ENCODE measurements around the gene KLF13. TPM values are rescaled to one million over a fixed set of nuclear protein-coding genes. Genes with fewer than 3 reads are reported as not detected.

The KLF13 gene
- total and polyA plus RNA-seq, 2 experiments from 2014 or later: 23.5 to 28.6 TPM

DNA sequence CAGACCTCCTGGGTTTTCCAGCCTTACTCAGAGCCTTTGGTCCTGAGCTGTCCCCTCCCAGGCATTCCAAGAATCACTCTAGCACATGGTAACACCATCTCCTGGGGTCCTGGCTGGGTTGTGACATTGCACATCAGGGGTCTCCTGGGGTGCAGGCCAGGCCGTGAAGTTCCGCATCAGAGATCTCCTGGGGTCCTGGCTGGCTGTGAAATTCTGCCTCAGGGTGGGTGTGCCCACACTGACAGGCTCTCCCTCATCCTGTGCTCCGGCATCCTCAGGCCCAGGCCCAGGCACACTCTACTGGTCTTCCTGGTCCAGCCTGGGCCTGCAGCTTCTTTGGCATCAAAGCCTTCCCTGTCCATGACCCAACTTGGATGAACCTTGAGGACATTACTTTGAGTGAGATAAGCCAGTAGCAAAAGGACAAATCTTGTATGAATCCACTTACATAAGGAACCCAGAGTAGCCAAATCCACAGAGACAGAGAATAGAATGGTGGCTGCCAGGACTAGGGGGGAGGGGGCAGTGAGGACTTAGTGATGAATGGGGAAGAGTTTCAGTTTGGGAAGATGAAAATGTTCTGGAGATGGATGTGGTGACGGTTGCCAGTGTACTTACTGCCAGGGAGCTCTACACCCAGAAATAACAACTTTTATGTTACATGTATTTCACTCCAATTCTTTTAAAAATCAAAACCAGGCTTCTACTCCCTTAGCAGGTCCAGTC is 49.1 kb upstream of the KLF13 start:
- H3K27ac Mint-ChIP-seq: no peak overlapping the region
- Histone ChIP-seq H3K27ac (ENCODE audit: low read depth) (no peak overlapping the region), H3K4me2 (no peak overlapping the region), H3K4me1 (ENCODE audit: insufficient read depth) (no peaks in the 10 kb centered on the region), H3K27me3 (ENCODE audit: insufficient read depth) (no peaks in the 10 kb centered on the region), H3K36me3 (ENCODE audit: insufficient read depth) (no peaks in the 10 kb centered on the region), H3K9me2 (ENCODE audit: insufficient read depth) (no peaks in the 10 kb centered on the region), H3F3A (replicated peaks; ENCODE audit: low read depth) (no peaks in the 10 kb centered on the region), H3K4me3 (no peak overlapping the region), H3K79me2 (replicated peaks; ENCODE audit: insufficient read depth) (no peaks in the 10 kb centered on the region), H4K20me1 (replicated peaks; ENCODE audit: insufficient read depth) (no peaks in the 10 kb centered on the region), H2AFZ (no peak overlapping the region)
- ATAC-seq: no peak
- H3K36me3 Mint-ChIP-seq (ENCODE audit: low read depth): no peaks in the 10 kb centered on the region; the same call in 2 of the 3 replicates
- H3K27me3 Mint-ChIP-seq (ENCODE audit: insufficient read depth, low read depth, poor library complexity): peaks cover 5% of the 10 kb centered on the region
- peaks cover 18% of the 10 kb centered on the region for H3K4me1 Mint-ChIP-seq
- no peak for DNase-seq (ENCODE audit: low spot score)
- TF ChIP-seq EZH2phosphoT487 (IDR thresholded peaks at IDR 0.05; ENCODE audit: unreplicated experiment) (no peak), EZH2 (IDR thresholded peaks at IDR 0.05; ENCODE audit: low read depth, unreplicated experiment) (no peak), CREB1 (CRISPR knock-in tag; IDR thresholded peaks at IDR 0.05; ENCODE audit: low read depth) (no peak), ZNF114 (CRISPR knock-in tag; IDR thresholded peaks at IDR 0.05) (no peak), STAT1 (IDR thresholded peaks at IDR 0.05; ENCODE audit: unreplicated experiment) (no peak), JUNB (IDR thresholded peaks at IDR 0.05; ENCODE audit: unreplicated experiment) (no peak), NANOG (IDR thresholded peaks at IDR 0.05; ENCODE audit: borderline replicate concordance) (no peak), ZNF331 (CRISPR knock-in tag; IDR thresholded peaks at IDR 0.05; ENCODE audit: low read depth) (no peak), POLR2AphosphoS5 (IDR thresholded peaks at IDR 0.05; ENCODE audit: low read depth) (no peak)
- TF ChIP-seq, protein P1, sequence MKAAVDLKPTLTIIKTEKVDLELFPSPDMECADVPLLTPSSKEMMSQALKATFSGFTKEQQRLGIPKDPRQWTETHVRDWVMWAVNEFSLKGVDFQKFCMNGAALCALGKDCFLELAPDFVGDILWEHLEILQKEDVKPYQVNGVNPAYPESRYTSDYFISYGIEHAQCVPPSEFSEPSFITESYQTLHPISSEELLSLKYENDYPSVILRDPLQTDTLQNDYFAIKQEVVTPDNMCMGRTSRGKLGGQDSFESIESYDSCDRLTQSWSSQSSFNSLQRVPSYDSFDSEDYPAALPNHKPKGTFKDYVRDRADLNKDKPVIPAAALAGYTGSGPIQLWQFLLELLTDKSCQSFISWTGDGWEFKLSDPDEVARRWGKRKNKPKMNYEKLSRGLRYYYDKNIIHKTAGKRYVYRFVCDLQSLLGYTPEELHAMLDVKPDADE (IDR thresholded peaks at IDR 0.05): no peak
- TF ChIP-seq, protein P2, sequence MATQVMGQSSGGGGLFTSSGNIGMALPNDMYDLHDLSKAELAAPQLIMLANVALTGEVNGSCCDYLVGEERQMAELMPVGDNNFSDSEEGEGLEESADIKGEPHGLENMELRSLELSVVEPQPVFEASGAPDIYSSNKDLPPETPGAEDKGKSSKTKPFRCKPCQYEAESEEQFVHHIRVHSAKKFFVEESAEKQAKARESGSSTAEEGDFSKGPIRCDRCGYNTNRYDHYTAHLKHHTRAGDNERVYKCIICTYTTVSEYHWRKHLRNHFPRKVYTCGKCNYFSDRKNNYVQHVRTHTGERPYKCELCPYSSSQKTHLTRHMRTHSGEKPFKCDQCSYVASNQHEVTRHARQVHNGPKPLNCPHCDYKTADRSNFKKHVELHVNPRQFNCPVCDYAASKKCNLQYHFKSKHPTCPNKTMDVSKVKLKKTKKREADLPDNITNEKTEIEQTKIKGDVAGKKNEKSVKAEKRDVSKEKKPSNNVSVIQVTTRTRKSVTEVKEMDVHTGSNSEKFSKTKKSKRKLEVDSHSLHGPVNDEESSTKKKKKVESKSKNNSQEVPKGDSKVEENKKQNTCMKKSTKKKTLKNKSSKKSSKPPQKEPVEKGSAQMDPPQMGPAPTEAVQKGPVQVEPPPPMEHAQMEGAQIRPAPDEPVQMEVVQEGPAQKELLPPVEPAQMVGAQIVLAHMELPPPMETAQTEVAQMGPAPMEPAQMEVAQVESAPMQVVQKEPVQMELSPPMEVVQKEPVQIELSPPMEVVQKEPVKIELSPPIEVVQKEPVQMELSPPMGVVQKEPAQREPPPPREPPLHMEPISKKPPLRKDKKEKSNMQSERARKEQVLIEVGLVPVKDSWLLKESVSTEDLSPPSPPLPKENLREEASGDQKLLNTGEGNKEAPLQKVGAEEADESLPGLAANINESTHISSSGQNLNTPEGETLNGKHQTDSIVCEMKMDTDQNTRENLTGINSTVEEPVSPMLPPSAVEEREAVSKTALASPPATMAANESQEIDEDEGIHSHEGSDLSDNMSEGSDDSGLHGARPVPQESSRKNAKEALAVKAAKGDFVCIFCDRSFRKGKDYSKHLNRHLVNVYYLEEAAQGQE (IDR thresholded peaks at IDR 0.05; ENCODE audit: unreplicated experiment): no peak
- TF ChIP-seq, protein P3, sequence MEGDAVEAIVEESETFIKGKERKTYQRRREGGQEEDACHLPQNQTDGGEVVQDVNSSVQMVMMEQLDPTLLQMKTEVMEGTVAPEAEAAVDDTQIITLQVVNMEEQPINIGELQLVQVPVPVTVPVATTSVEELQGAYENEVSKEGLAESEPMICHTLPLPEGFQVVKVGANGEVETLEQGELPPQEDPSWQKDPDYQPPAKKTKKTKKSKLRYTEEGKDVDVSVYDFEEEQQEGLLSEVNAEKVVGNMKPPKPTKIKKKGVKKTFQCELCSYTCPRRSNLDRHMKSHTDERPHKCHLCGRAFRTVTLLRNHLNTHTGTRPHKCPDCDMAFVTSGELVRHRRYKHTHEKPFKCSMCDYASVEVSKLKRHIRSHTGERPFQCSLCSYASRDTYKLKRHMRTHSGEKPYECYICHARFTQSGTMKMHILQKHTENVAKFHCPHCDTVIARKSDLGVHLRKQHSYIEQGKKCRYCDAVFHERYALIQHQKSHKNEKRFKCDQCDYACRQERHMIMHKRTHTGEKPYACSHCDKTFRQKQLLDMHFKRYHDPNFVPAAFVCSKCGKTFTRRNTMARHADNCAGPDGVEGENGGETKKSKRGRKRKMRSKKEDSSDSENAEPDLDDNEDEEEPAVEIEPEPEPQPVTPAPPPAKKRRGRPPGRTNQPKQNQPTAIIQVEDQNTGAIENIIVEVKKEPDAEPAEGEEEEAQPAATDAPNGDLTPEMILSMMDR (conservative IDR thresholded peaks at IDR 0.05; ENCODE audit: low read depth in 2 of 2): no peak
- TF ChIP-seq, protein P4, sequence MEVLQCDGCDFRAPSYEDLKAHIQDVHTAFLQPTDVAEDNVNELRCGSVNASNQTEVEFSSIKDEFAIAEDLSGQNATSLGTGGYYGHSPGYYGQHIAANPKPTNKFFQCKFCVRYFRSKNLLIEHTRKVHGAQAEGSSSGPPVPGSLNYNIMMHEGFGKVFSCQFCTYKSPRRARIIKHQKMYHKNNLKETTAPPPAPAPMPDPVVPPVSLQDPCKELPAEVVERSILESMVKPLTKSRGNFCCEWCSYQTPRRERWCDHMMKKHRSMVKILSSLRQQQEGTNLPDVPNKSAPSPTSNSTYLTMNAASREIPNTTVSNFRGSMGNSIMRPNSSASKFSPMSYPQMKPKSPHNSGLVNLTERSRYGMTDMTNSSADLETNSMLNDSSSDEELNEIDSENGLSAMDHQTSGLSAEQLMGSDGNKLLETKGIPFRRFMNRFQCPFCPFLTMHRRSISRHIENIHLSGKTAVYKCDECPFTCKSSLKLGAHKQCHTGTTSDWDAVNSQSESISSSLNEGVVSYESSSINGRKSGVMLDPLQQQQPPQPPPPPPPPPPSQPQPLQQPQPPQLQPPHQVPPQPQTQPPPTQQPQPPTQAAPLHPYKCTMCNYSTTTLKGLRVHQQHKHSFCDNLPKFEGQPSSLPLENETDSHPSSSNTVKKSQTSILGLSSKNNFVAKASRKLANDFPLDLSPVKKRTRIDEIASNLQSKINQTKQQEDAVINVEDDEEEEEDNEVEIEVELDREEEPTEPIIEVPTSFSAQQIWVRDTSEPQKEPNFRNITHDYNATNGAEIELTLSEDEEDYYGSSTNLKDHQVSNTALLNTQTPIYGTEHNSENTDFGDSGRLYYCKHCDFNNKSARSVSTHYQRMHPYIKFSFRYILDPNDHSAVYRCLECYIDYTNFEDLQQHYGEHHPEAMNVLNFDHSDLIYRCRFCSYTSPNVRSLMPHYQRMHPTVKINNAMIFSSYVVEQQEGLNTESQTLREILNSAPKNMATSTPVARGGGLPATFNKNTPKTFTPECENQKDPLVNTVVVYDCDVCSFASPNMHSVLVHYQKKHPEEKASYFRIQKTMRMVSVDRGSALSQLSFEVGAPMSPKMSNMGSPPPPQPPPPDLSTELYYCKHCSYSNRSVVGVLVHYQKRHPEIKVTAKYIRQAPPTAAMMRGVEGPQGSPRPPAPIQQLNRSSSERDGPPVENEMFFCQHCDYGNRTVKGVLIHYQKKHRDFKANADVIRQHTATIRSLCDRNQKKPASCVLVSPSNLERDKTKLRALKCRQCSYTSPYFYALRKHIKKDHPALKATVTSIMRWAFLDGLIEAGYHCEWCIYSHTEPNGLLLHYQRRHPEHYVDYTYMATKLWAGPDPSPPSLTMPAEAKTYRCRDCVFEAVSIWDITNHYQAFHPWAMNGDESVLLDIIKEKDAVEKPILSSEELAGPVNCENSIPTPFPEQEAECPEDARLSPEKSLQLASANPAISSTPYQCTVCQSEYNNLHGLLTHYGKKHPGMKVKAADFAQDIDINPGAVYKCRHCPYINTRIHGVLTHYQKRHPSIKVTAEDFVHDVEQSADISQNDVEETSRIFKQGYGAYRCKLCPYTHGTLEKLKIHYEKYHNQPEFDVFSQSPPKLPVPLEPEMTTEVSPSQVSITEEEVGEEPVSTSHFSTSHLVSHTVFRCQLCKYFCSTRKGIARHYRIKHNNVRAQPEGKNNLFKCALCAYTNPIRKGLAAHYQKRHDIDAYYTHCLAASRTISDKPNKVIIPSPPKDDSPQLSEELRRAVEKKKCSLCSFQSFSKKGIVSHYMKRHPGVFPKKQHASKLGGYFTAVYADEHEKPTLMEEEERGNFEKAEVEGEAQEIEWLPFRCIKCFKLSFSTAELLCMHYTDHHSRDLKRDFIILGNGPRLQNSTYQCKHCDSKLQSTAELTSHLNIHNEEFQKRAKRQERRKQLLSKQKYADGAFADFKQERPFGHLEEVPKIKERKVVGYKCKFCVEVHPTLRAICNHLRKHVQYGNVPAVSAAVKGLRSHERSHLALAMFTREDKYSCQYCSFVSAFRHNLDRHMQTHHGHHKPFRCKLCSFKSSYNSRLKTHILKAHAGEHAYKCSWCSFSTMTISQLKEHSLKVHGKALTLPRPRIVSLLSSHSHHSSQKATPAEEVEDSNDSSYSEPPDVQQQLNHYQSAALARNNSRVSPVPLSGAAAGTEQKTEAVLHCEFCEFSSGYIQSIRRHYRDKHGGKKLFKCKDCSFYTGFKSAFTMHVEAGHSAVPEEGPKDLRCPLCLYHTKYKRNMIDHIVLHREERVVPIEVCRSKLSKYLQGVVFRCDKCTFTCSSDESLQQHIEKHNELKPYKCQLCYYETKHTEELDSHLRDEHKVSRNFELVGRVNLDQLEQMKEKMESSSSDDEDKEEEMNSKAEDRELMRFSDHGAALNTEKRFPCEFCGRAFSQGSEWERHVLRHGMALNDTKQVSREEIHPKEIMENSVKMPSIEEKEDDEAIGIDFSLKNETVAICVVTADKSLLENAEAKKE (CRISPR knock-in tag; IDR thresholded peaks at IDR 0.05): no peak
- H3K4me3 Mint-ChIP-seq: no peak overlapping the region
- H3K9me3 Mint-ChIP-seq: no peaks in the 10 kb centered on the region
